A549 treated with DMSO at 1 μM for 4 hours (cell line): ENCODE measurements around the gene EME1. TPM values are rescaled to one million over a fixed set of nuclear protein-coding genes. Genes with fewer than 3 reads are reported as not detected.

Experiments used
- total RNA-seq: library from RNA; stranded (reverse); fragments of 200-300 nt; extraction: Qiagen RNA extraction; gene quantifications from 5 replicates; pipeline ENCODE4 v1.2.3, GENCODE V29; 2022; ENCODE audit warnings: low read depth

The EME1 gene
- total RNA-seq = 15.2 to 17.4 TPM (median 16.0 TPM) in 5 replicates

GRCh38 chr17:50372758-50373556 lies at the start of gene EME1, which contains the start of gene MRPL27:
Gene EME1 (plus strand): TSS chr17:50373229. CDS start chr17:50375209, 1,980 bp downstream.
Gene MRPL27 (minus strand): TSS chr17:50373184. CDS start chr17:50373170, 14 bp downstream.

GRCh38 chr17:50345432-50346312 lies 27.4 kb upstream of the EME1 start, which contains the start of gene XYLT2:
Gene XYLT2 (plus strand): TSS chr17:50346126. CDS start chr17:50346141, 15 bp downstream.

GRCh38 chr17:50397111-50397918 lies 24.3 kb downstream of the EME1 start, which contains the start of gene LRRC59:
Gene LRRC59 (minus strand): TSS chr17:50397523. CDS start chr17:50397317, 206 bp downstream.

GRCh38 chr17:50425682-50426471 lies 52.8 kb downstream of the EME1 start, which contains the start of gene ACSF2:
Gene ACSF2 (plus strand): TSS chr17:50426218. CDS start chr17:50426262, 44 bp downstream.

Other genes with a start within 250 kb of the EME1 start
- gene SAMD14, start 243.1 kb upstream of the EME1 start, total RNA-seq = 0.24 to 0.51 TPM (median 0.38 TPM) in 5 replicates
- 45.7 to 65.4 TPM (median 59.4 TPM) in 5 replicates for gene PPP1R9B, start 222.6 kb upstream of the EME1 start, total RNA-seq
- gene SGCA, start 207.2 kb upstream of the EME1 start, total RNA-seq = 1.5 to 2.7 TPM (median 1.8 TPM) in 5 replicates
- gene COL1A1, start 171.6 kb upstream of the EME1 start, total RNA-seq = 8.5 to 11.9 TPM (median 9.5 TPM) in 5 replicates
- gene TMEM92, start 98.8 kb upstream of the EME1 start, total RNA-seq = 22.2 to 30.1 TPM (median 26.9 TPM) in 5 replicates
- gene XYLT2, start 27.1 kb upstream of the EME1 start, total RNA-seq = 18.5 to 26.0 TPM (median 21.9 TPM) in 5 replicates
- 138 to 166 TPM (median 143 TPM) in 5 replicates for gene MRPL27, start within 50 bp of the EME1 start, total RNA-seq
- gene LRRC59, start 24.3 kb downstream of the EME1 start, total RNA-seq = 237 to 256 TPM (median 243 TPM) in 5 replicates
- 10.0 to 14.9 TPM (median 13.5 TPM) in 5 replicates for gene ACSF2, start 53.0 kb downstream of the EME1 start, total RNA-seq
- gene CHAD, start 95.7 kb downstream of the EME1 start, total RNA-seq = not detected in 5 replicates
- gene RSAD1, start 105.6 kb downstream of the EME1 start, total RNA-seq = 25.7 to 40.1 TPM (median 36.4 TPM) in 5 replicates
- gene MYCBPAP, start 135.2 kb downstream of the EME1 start, total RNA-seq = 0.07 to 1.0 TPM (median 0.45 TPM) in 5 replicates
- gene EPN3, start 159.5 kb downstream of the EME1 start, total RNA-seq = 0.15 to 0.31 TPM (median 0.23 TPM) in 5 replicates
- gene SPATA20, start 173.9 kb downstream of the EME1 start, total RNA-seq = 73.4 to 87.2 TPM (median 79.8 TPM) in 5 replicates
- 3.9 to 5.1 TPM (median 4.4 TPM) in 5 replicates for gene CACNA1G, start 187.5 kb downstream of the EME1 start, total RNA-seq